K562 (cell line): ENCODE results near the gene CNRIP1. TPM values are rescaled to one million over a fixed set of nuclear protein-coding genes. Genes with fewer than 3 reads are reported as not detected.
A peak's percentile ranks its signal among the peaks of the same experiment; 100 is the strongest.

Source experiments
- ADNP ChIP-seq: fragments of 200-800 bp; sonication (Bioruptor generic); IDR thresholded peaks from 2 replicates; pipeline ENCODE4 v1.6.1; 2016; ENCODE audit warnings: missing genetic modification characterization, missing compliant biosample characterization
- E2F4 ChIP-seq: sonication (generic); formaldehyde crosslinking; IDR thresholded peaks from 2 replicates; pipeline ENCODE4 v1.8.0; 2022; ENCODE audit warnings: mild to moderate bottlenecking, low read depth, missing genetic modification reagents
- HNRNPUL1 ChIP-seq: fragments of 200-400 bp; formaldehyde crosslinking; IDR thresholded peaks from 2 replicates; pipeline ENCODE4 v1.6.1; 2017; ENCODE audit warnings: low read length
- JUND ChIP-seq, 2 experiments: IDR thresholded peaks; 2 replicates in 1 of 2; 3 replicates in 1 of 2; pipeline ENCODE4 v1.6.1; 2011; ENCODE audit warnings: borderline replicate concordance in 2 of 2, low read depth in 2 of 2, low read length in 2 of 2, improper control_type of control experiment in 1 of 2, missing biosample characterization in 1 of 2, missing genetic modification characterization in 1 of 2, missing genetic modification reagents in 1 of 2
- KDM1A ChIP-seq, 2 experiments: fragments of 450-650 bp; IDR thresholded peaks; 2 replicates each; pipeline ENCODE4 v1.6.1; 2016; ENCODE audit warnings: mild to moderate bottlenecking in 2 of 2
- MXI1 ChIP-seq: IDR thresholded peaks from 2 replicates; pipeline ENCODE4 v1.6.1; 2011; ENCODE audit warnings: low read depth, mild to moderate bottlenecking, improper control_type of control experiment, low read length
- MYC ChIP-seq, 2 experiments: fragments of 250-450 bp in 1 of 2; sonication (Bioruptor Pico) in 1 of 2; IDR thresholded peaks; 2 replicates each; pipeline versions ENCODE4 v1.5.1 to v1.6.1; 2012 to 2021; ENCODE audit warnings: low read depth in 2 of 2, borderline replicate concordance in 1 of 2, improper control_type of control experiment in 1 of 2, low read length in 1 of 2, mild to moderate bottlenecking in 1 of 2, moderate library complexity in 1 of 2
- PHTF2 ChIP-seq: fragments of 250-450 bp; sonication (Bioruptor Pico); IDR thresholded peaks from 2 replicates; pipeline ENCODE4 v1.5.0; 2021; ENCODE audit warnings: mild to moderate bottlenecking
- SMAD3 ChIP-seq: fragments of 450-650 bp; formaldehyde crosslinking; conservative IDR thresholded peaks from 2 replicates; pipeline ENCODE4 v1.4.0; 2020; ENCODE audit warnings: mild to moderate bottlenecking
- SOX6 ChIP-seq: fragments of 450-650 bp; IDR thresholded peaks from 2 replicates; pipeline ENCODE4 v1.6.1; 2014; ENCODE audit warnings: mild to moderate bottlenecking
- THRAP3 ChIP-seq: fragments of 450-650 bp; IDR thresholded peaks from 2 replicates; pipeline ENCODE4 v1.6.1; 2016; ENCODE audit warnings: mild to moderate bottlenecking, inconsistent platforms, borderline replicate concordance
- ZFP30 ChIP-seq: fragments of 250-450 bp; sonication (Bioruptor Pico); IDR thresholded peaks from 2 replicates; pipeline ENCODE4 v1.8.0; 2022; ENCODE audit warnings: moderate library complexity, mild to moderate bottlenecking, inconsistent platforms, borderline replicate concordance
- ZNF551 ChIP-seq: fragments of 250-450 bp; sonication (Bioruptor Pico); IDR thresholded peaks from 2 replicates; pipeline ENCODE4 v1.5.0; 2021; ENCODE audit warnings: mild to moderate bottlenecking, moderate library complexity
- ZSCAN32 ChIP-seq: fragments of 450-650 bp; formaldehyde crosslinking; IDR thresholded peaks from 2 replicates; pipeline ENCODE4 v1.4.0; 2020; ENCODE audit warnings: mild to moderate bottlenecking, moderate library complexity
- polyA plus RNA-seq, 8 experiments: library from polyadenylated mRNA; depleted of rRNA in 4 of 8; stranded (reverse) in 5 of 8; unstranded in 3 of 8; fragments of >200 nt; fragmentation: Nextera tagmentation in 2 of 8; fragmentation: Illumina TruSeq in 1 of 8; extraction: Ambion mirVana in 2 of 8; extraction: Trizol in 1 of 8; gene quantifications; 2 replicates each; pipeline versions ENCODE4 v1.2.1 to v1.2.3, GENCODE V29; 2011 to 2014; ENCODE audit warnings: inconsistent platforms in 1 of 8, missing spikeins in 1 of 8
- total RNA-seq, 7 experiments: library from RNA; depleted of rRNA in 6 of 7; stranded (reverse); fragments of >200 nt in 6 of 7; fragmentation: Illumina TruSeq in 2 of 7; extraction: Trizol in 2 of 7; gene quantifications; 2 replicates each; pipeline versions ENCODE4 v1.2.1 to v1.2.3, GENCODE V29; 2011 to 2021; ENCODE audit warnings: low replicate concordance in 1 of 7
- TF ChIP-seq, protein P1 (sequence below): fragments of 450-650 bp; formaldehyde crosslinking; IDR thresholded peaks from 2 replicates; pipeline ENCODE4 v1.4.0; 2020; ENCODE audit warnings: mild to moderate bottlenecking, moderate library complexity
- TF ChIP-seq, protein P2 (sequence below), 3 experiments: IDR thresholded peaks in 2 of 3; conservative IDR thresholded peaks in 1 of 3; 2 replicates each; pipeline ENCODE4 v1.5.1; 2011 to 2012; ENCODE audit warnings: low read length in 3 of 3, mild to moderate bottlenecking in 3 of 3, control low read depth in 2 of 3, improper control_type of control experiment in 1 of 3, inconsistent platforms in 1 of 3, low read depth in 1 of 3, mixed read lengths in 1 of 3, moderate library complexity in 1 of 3; ENCODE audit not compliant: insufficient read depth in 2 of 3
- TF ChIP-seq, protein P3 (sequence below): sonication (generic); formaldehyde crosslinking; IDR thresholded peaks from 2 replicates; pipeline ENCODE4 v1.9.0; 2022; ENCODE audit warnings: mild to moderate bottlenecking, missing genetic modification reagents

CNRIP1 gene
- total and polyA plus RNA-seq, 9 of the 15 experiments (the other 6 are each of a cell fraction or from before 2014, with no cell fraction given): 0.59 to 2.1 (median 1.5) TPM

DNA sequence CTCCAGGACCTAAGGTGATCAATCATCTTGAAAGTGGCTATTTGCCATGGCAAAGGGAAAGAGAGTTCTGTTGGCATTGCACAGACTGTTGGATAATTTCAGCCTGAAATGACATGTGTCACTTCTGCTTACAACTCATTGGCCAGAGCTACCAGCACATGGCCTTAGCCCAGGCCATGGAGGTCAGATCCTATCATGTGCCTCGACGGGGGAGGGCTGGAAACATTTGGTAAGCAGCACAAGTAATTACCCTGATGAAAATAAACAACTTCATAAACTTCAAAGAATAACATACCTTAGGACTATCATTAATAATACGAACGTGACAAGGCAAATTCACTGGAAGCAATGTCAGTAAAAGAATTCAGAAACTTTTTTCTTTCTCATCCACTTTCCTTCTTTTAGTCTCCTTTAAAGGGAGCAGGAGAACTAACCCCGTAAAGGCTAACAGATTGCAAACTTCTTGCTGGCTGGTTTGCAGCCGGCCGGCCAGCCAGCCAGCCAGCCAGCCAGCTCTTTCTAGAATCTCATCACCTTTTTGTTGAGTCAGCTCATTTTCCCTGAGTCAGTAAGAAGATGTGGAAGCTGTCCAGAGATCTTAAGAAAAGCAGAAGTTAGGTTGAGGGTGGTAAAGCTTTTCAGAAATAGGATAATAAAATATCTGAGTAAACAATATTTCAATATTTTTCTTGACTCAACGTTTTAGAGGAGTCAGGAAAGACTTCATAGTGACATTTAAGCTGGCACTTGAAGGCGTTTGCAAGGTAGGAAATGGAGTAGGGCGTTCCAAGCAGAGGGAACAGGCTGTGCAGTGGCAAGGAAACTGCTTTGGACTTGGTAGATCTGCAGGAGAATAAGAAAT is 31.9 kb downstream of the CNRIP1 start (continued):
- TF ChIP-seq, protein P1, sequence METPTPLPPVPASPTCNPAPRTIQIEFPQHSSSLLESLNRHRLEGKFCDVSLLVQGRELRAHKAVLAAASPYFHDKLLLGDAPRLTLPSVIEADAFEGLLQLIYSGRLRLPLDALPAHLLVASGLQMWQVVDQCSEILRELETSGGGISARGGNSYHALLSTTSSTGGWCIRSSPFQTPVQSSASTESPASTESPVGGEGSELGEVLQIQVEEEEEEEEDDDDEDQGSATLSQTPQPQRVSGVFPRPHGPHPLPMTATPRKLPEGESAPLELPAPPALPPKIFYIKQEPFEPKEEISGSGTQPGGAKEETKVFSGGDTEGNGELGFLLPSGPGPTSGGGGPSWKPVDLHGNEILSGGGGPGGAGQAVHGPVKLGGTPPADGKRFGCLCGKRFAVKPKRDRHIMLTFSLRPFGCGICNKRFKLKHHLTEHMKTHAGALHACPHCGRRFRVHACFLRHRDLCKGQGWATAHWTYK (CRISPR knock-in tag): no peak
- TF ChIP-seq KDM1A (IDR thresholded peaks at IDR 0.05) (no peak), HNRNPUL1 (no peak), ZSCAN32 (CRISPR knock-in tag) (no peak), SOX6 (peak; percentile 22; the same call in 1 of the 2 replicates), E2F4 (CRISPR knock-in tag) (no peak), PHTF2 (CRISPR knock-in tag) (no peak), MXI1 (no peak), ZFP30 (CRISPR knock-in tag) (no peak), MYC (IDR thresholded peaks at IDR 0.05; ENCODE audit: low read depth, low read length) (peak; percentile 80), MYC (CRISPR knock-in tag; IDR thresholded peaks at IDR 0.05; ENCODE audit: borderline replicate concordance, low read depth) (no peak), JUND (IDR thresholded peaks at IDR 0.05; ENCODE audit: borderline replicate concordance, low read depth, low read length) (no peak; the same call in 1 of the 2 replicates), JUND (tag; IDR thresholded peaks at IDR 0.05; ENCODE audit: borderline replicate concordance, low read depth, low read length) (0 out of 3 replicates have a peak, but pooled peaks have one; percentile 41), ADNP (tag) (peak; percentile 48), THRAP3 (no peak), ZNF551 (CRISPR knock-in tag) (no peak), SMAD3 (CRISPR knock-in tag) (no peak)
- TF ChIP-seq, protein P2, sequence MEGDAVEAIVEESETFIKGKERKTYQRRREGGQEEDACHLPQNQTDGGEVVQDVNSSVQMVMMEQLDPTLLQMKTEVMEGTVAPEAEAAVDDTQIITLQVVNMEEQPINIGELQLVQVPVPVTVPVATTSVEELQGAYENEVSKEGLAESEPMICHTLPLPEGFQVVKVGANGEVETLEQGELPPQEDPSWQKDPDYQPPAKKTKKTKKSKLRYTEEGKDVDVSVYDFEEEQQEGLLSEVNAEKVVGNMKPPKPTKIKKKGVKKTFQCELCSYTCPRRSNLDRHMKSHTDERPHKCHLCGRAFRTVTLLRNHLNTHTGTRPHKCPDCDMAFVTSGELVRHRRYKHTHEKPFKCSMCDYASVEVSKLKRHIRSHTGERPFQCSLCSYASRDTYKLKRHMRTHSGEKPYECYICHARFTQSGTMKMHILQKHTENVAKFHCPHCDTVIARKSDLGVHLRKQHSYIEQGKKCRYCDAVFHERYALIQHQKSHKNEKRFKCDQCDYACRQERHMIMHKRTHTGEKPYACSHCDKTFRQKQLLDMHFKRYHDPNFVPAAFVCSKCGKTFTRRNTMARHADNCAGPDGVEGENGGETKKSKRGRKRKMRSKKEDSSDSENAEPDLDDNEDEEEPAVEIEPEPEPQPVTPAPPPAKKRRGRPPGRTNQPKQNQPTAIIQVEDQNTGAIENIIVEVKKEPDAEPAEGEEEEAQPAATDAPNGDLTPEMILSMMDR (IDR thresholded peaks at IDR 0.05 in 2 of 3, conservative IDR thresholded peaks at IDR 0.05 in 1 of 3; ENCODE audit: insufficient read depth in 2 of 3, low read depth in 1 of 3, low read length in 3 of 3): no peak
- TF ChIP-seq, protein P3, sequence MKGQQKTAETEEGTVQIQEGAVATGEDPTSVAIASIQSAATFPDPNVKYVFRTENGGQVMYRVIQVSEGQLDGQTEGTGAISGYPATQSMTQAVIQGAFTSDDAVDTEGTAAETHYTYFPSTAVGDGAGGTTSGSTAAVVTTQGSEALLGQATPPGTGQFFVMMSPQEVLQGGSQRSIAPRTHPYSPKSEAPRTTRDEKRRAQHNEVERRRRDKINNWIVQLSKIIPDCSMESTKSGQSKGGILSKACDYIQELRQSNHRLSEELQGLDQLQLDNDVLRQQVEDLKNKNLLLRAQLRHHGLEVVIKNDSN: peak; percentile 62
